NCI-H1694 (cell line): Measurements from ENCODE around the gene SLC6A7.
A peak's percentile ranks its signal among the peaks of the same experiment; 100 is the strongest.

Experiments used
- DNase-seq: peaks from one replicate; lab custom pipeline; 2025; lab: John Stamatoyannopoulos, UW

The SLC6A7 gene

DNA sequence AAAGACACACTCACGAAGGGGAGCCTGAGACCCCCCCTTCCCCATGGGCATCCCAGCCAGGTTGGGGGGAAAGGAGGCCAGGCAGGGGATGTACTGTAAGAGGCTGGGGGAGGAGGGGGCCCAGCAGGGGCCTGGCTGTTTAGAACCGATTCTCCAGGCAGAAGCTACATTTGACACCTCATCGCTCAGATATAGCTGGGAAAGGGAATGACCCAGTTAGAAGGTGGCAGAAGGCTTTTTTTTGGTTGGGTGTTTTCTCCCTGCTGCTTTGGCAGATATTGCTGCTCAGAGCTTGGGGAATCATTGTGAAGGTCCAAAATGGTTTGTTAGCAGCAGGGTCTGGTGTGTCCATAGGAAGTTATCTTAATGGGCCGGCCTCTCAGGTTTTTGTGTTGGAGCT is 17.3 kb upstream of the SLC6A7 start:
- no peak for DNase-seq

DNA sequence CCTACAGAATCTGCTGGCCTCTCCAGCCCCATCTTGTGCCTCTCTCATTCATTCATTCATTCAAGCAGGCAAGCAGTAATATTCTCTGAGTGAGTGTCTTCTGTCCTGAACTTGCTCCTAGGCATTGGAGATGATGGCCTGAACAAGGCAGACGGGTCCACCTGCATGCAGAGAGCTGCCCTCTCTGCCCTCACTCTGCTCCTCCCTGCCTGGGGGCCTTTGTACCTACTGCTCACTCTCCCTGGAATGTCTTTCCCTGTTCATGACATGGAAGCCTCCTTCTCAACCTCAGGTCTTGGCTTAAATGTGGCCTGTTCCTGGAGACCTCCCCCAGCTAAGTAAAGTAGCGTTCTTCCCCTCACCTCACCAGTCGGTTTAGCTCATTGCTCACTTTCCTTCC is 16.7 kb upstream of the SLC6A7 start:
- DNase-seq, result no peak

DNA sequence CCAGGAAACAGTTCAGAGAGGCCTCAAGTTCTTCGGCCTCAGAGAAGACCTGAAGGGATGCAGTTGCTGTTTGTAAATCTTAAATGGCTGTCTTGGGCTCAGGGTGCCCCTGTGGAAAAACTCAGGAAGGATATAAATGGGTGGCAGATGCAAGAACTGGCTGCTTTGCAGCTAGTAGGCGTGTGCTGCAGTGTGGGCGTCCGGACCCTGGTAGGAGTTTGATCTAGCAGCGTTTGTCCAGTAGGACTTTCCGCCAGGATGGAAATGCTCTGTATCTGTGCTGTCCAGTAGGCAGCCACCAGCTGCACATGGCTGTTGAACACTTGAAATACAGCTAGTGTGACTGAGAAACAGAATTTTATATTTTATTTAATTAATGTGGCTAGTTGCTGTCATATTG is 15.6 kb upstream of the SLC6A7 start:
- DNase-seq, result no peak

DNA sequence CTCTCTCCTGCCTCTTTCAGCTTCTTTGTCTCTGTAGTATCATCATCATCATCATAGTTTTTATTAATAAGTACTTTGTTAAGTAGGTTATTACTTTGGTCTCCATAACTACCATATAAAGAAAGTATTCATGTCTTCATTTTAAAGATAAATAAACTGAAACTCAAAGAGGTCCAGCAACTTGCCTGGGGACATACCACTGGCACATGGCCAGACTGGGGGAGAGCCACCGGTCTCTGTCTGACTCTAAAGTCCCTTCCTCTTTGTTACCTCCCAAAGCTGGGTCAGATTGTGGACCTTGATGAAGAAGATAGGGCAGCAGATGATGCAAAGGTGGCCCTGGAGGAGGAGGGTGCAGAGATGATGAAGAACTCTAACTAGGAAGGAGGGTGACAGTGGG is 14.8 kb upstream of the SLC6A7 start:
- DNase-seq, result no peak

DNA sequence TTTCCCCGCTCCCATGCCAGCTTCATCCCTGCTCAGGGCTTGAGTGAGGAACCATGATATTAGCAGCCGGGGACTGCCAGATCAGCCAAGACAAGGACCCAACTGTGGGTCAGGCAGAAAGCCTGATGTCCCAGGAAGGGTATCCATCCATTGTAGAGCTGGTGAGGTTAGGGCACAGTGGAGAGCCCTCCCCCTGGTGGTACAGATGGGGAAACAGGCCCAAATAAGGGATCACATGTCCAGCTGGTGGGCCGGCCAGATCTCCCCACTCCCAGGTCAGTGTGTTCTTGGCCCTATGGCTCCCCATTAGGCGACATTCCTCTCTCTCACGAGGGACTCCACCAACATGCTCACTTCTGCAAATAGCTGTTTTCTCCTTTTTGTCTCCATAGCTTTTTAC is 14.3 kb upstream of the SLC6A7 start:
- DNase-seq, result no peak

DNA sequence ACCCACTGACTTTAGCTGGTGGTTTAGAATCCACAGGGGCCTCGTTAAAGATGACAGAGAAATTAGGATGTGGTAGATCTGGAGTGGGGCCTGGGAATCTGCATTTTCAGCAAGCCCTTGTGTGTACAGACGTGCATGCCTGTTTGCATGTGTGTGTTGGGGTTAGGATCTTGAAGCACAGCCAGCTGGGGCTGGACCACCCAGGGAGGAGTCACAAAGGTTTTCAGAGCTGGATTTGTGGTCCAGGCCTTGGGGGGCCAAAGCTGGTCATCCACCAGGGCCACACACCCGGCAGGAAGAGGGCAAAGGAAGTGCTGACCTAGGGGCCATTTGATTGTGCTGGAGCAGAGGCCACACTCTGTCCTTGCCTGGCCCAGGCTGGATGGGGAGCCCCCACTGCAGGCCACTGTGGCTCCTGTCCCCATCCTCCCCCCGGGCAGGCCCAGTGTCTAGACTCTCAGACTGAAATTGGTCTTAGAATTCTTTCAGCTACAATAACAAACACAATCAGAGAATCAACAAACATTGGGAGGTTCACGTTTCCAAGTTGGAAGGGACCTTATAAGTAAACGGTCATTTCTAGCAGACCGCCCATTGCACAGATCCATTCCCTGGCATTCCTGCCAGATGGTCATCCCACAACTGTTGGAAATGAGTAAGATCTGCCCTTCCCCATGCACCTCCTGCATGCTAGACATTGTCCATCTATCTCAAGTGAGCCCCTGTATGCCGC is 13.0 kb upstream of the SLC6A7 start:
- no peak for DNase-seq

DNA sequence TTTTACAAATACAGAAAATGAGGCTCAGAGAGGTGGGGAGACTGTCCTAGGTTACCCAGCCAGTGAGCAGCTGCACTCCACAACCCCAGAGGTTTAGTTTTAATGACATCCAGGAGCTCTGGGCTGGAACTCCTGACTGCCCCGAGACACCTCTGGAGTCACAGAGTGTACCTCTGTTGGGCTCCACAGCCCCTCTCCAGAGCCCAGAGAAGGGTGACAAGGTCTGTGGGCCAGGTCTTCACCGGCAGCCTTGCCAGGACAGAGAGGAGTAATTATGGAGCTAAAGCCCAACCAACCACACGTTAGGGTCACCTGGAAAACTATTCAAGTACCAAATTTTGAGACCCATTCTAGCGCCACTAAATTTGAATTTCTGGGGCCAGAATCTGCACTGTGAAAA is 12.1 kb upstream of the SLC6A7 start:
- DNase-seq, result no peak

DNA sequence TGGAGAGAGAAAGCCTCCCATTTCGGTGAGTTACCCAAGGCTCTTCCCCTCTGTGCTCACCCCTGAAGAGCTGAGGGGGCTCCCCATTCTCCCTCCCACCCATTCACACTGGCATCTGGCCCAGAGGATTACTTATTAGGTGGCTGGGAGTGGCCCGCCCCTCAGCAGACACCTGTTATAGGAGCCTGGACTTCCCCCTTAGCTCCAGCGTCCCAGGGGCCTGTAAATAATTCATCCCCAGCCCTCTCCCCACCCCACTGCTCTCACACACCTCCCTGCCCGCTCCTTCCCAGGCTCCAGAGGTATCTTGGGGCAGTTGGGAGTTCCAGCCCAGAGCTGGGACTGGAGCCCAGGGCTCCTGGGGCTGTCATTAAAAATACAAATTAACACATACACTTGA is 11.6 kb upstream of the SLC6A7 start:
- DNase-seq, result no peak

DNA sequence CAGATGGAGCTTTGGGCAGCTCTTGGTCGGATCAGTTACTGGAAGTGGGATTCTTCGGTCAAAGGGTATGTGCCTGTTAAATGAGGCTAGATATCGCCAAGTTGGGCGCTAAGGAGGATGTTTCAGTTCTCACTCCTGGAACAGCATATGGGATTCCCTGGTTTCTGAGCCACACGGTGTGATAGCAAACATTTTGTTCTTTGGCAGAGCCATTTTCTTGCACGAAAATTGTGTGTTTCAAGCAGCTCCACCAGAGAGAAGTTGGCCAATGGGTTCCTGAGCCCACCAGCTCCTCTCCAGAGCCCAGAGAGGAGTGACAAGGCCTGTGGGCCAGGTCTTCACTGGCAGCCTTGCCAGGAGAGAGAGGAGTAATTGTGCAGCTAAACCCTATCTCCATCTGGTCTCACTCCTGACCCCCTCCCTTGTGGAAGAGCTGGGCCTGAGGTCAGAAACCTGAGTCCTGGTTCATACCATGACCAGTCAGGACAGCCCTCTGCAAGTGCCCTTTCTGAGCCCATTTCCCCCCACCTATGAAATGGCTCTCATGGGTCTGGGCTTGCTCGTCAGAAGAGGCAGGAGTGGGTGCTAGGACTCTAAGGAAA is 10.7 kb upstream of the SLC6A7 start:
- DNase-seq, result no peak

DNA sequence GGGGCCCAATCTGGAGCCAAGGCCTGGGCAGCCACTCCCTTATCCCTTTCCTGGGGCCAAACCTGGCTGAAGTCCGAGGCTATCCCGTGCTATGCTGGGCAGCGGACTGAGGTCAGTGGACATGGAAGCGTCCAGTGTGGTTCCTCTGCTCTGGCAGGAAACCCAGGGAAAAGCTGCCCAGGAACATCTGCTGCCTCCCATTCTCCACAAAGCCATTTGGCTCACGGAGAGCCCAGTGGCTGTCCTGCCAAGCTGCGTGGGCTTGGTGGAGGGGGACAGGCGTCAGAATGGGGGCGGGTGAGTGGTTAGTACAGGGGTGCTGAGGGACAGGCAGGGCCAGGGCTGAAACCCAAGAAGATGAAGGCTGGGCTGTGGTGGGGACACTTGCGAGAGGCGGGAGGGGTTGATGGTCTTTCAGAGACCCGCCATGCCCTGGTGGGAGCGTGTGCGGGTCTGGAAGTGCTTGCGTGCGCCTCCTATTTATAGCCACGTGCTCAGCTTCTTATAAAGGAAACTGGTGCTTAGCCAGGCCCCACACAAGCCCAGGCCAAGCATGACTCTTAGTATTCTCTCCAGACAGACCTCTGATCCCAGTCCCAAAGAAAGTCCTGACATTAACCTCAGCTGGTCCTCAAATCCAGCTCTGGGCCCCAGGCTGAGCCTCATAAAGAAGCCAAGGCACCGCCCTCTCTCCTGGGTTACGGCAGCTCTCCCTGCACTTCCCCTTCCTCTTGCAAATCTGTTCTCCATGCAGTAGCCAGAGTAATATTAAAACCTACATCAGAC is 9.4 kb upstream of the SLC6A7 start:
- DNase-seq, result no peak

DNA sequence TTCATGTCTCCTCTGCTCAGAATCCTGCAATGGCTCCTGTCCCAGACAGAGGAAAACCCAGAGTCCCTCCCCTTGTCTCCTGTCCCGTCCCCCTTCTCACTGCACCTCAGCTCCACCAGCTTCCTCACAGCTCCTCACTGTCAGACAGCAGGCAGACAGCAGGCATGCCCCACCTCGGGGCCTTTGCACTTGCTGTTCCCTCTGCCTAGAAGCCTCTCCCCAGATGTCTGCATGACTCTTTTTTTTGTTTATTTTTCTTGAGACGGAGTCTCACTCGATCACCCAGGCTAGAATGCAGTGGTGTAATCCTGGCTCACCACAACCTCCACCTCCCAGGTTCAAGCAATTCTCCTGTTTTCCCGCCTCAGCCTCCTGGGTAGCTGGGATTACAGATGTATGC is 8.8 kb upstream of the SLC6A7 start:
- DNase-seq, result no peak

DNA sequence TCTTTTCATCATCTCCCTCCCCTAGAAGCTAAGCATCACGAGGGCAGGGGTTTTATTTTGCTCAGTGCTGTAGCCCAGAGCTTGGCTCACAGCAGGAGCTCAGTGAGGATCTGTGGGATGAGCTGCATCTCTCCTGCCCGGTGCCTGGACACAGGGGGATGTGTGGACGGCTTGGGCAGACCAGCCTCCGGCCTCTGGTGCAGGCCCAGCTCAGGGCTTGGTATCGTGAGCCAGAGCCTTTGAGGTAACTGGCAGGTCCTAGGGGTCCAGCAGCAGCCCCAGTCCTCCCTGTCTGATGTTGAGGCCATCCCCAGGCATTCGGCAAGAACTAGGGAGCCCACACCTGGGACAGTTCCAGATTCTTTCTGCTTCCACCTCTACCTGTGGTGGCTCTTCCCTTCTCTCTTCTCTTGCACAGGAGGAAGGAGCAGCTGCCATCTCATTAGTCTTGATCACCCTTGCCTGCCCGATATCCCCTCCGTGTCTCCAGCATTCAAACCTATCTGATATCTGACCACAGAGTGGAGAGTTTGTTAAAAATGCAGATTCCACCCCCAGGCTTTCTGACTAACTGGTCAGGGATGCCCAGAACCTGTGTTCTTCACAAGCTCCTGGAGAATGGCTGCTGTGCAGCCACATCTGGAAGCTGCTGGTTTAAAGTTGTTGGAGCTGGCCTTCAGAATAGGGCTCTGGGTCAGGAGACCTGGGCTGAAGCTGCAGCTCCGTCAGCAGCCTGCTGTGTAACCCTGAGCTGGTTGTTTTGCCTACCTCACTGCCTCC is 7.9 kb upstream of the SLC6A7 start:
- no peak for DNase-seq

DNA sequence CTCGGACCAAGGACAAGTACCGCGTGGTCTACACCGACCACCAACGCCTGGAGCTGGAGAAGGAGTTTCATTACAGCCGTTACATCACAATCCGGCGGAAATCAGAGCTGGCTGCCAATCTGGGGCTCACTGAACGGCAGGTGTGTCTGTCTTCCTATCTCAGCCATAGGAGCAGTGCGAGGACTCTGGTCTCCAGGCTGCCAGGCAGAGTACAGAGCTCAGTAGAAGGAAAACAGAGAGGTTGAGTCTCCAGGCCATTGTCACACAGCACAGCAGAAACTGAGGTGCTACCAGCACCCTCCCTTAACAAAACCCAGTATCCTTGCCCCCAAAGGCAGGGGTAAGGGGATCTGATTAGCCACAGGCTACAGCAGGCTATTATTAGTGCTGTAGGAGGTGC is 7.1 kb upstream of the SLC6A7 start:
- DNase-seq, result no peak

DNA sequence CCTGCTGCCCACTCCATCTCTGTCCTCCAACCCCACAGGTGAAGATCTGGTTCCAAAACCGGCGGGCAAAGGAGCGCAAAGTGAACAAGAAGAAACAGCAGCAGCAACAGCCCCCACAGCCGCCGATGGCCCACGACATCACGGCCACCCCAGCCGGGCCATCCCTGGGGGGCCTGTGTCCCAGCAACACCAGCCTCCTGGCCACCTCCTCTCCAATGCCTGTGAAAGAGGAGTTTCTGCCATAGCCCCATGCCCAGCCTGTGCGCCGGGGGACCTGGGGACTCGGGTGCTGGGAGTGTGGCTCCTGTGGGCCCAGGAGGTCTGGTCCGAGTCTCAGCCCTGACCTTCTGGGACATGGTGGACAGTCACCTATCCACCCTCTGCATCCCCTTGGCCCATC is 6.4 kb upstream of the SLC6A7 start:
- no peak for DNase-seq

DNA sequence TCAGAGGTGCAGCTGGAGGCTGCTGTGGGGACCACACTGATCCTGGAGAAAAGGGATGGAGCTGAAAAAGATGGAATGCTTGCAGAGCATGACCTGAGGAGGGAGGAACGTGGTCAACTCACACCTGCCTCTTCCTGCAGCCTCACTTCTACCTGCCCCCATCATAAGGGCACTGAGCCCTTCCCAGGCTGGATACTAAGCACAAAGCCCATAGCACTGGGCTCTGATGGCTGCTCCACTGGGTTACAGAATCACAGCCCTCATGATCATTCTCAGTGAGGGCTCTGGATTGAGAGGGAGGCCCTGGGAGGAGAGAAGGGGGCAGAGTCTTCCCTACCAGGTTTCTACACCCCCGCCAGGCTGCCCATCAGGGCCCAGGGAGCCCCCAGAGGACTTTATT is 5.9 kb upstream of the SLC6A7 start:
- no peak for DNase-seq

DNA sequence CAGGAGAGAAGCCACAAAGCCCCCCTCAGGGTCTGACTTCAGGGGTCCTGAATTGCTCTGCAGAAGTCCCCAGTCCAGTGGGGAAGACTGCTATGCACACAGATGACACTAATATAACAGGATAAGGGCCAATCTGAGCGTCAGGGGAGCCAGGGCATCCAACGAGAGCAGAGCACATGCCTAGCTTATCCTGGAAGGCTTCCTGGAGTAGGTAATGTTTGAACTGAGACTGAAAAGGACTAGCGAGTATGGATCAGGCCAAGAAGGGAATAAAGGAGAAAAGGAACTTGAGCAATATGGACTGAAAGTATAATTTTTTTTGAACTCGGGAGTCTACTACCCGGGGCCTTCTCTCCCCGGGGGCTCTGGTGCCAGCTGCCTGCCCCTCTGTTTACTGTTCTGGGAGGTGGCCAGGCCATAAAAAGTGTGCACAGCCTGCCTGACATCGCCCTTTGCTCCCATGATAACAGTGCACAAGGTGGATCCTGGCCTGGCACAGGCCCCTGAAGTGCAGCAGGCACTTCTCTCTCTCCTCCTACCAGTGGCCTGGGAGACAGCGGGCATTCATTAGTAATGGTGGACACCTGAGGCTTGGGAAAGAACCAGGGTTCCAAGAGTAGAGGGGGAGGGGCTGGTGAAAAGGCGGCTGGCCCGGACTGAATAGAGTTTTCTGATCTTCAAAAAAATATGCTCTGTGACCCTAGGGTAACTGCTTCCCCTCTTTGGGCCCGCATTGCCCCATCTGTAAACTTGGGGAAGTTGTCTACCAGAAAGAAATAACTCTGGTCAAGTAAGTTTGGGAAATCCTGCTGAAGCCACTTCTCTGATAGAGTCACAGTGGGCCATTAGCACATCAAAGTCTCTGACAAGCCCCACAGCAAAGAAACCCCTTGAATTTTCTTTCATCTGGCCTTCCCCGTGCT is 4.6 kb upstream of the SLC6A7 start:
- DNase-seq, result no peak

DNA sequence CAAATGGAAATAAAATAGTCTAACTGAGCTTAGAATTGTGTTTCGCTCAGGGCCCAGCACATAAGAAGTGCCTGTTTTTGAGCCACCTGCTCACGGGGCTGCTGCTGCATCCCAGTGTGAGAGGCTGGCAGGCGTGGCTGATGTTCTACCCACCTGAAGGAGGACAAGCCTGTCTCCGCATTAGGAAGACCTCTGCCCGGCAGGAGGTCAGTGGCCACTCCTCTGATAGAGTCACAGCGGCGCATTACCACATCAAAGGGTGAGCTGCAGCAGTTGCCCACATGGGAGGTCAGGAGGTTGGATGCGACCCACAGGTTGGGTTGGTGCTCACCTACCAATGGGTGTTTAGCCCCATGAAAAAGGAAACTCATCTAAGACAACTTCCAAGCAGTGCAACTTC is 3.7 kb upstream of the SLC6A7 start:
- no peak for DNase-seq

DNA sequence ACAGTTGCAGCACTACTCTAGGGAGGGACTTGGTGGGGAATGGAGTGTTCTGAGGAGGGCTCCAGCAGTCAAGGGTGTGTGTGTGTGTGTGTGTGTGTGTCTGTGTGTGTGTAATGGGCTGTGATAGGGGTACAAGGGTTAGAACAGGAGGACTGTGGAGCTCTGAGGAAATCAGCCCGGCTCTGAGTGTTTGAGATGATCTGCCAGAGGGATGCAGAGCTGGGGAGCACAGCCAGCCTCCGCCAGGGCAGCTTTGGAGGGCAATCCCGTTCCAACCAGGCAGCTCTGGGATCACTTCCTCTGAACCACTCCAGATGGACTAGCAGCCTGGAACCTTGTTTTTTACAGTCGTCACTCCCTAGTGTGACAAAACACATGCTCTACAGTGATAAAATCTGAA is 3.0 kb upstream of the SLC6A7 start:
- DNase-seq, result peak; percentile 13

DNA sequence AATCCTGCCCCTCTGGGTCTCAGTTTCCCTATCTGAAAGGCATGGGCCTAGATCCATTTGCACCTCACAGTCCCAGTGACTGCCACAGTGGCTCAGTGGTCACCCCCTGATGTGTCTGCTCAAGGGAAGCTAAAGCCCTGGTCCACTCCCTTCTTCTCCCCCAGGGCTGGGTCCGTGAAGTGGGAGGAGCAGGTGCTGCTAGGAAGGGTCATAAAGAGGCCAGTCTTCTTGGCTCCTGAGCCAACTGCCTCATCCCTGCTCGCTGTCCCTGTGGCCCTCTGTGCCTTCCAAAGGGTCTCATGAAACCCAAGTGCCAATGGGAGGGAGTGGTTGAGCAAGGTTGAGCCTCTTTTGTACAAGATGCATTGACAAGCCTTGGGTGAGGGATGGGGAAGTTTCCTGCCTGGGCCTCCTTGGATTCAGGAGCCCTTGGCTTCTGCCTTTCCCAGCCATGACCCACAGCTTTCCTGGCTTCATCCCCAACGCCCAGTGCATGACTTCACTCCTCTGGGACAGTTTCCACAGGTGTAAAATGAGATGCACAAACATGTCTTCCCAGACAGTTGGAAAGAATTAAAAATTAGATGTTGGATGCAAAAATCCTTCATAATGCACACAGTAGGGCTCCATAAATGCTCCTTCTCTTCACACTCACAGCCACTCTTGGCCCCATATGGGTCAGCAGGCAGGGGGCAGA is 1.6 kb upstream of the SLC6A7 start:
- DNase-seq, result no peak

DNA sequence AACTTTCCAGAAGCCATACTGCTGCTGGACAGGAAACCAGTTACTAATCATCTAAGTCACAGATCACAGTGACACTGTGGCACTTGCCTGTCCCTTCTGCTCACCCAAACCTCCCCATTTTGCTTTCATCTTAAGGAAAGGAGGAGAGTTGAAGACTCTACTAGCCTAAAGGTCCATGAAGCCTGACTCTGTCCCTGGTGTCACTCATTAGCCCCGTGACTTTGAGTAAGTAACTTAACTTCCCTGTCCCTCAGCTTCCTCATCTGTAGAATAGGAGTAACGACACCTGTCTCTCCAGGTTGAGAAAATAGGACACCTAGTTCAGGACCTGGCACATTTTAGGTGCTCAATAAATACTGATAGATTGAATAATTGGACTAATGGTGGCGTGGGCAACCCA is 536 bp upstream of the SLC6A7 start:
- no peak for DNase-seq

DNA sequence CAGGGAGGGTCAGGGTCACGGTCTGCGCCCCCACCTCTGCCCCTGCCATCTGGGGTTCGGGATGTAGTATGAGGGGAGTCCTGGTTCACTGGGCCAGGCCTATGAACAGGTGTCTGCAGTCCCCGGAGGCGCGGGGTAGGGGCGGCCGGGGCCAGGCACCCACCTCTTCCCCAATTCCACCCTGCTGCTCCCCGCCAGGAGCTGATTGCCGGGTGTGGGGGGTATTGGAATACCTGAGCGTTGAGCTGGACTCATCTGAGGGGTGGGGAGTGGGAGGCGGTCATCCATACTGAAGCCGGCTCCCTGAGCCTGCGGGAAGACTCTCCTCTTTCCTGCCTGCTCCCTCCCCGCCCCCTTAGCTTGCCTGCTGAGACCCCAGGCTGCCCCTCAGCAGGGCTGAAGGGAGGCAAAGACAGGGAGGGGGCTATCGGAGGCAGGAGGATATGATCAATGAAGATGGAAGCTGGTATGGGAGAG is 679 bp downstream of the SLC6A7 start:
- no peak for DNase-seq
